SK-N-SH (cell line): ENCODE measurements around the gene ANO9.

Experiments
- CTCF ChIP-seq: fragments of 200-600 bp; sonication (generic); IDR thresholded peaks from 2 replicates; pipeline ENCODE4 v1.6.1; 2017; ENCODE audit warnings: antibody characterized with exemption, mild to moderate bottlenecking, moderate library complexity
- FOXM1 ChIP-seq: IDR thresholded peaks from 2 replicates; pipeline ENCODE4 v1.4.0; 2012; ENCODE audit warnings: low read depth, mild to moderate bottlenecking
- RFX5 ChIP-seq: IDR thresholded peaks from 2 replicates; pipeline ENCODE4 v1.6.1; 2012; ENCODE audit warnings: mild to moderate bottlenecking, improper control_type of control experiment, low read length
- RXRA ChIP-seq: IDR thresholded peaks from 2 replicates; pipeline ENCODE4 v1.4.0; 2012; ENCODE audit warnings: low read depth, mild to moderate bottlenecking, borderline replicate concordance

DNA sequence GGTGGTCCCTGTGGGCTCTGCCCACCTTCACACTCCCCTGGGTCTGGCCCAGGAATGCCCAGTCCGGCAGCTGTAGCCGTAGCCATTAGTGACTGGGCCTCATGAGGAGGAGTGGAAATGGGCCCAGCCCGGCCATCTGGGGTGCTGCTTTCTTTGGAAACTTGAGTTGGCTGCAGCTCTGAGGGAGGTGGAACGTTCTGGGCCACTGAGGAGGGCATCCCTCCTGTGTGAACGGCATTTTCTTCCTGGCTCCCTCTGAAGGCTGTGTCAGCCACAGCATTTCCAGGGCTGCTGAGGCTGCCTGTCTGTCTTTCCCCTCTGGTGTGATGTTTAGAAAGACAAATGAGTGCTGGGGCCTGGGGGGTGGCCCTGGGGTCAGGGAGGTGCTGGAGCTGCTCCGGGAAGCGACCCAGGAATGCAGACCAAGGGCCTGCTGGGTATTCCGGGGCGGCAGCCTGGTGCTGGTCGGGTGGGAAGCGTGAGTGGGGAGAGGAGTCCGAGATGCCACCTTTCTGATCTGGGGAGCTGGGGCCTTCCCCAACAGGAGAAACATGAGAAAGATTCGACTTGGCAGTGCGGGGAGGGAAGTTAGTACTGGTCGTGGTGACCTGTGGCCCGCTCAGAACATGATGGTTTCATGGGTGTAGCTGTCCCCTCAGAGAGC is 35.4 kb upstream of the ANO9 start:
- TF ChIP-seq CTCF: no peak
- no peak for TF ChIP-seq RXRA
- no peak for TF ChIP-seq FOXM1
- TF ChIP-seq RFX5: no peak
